ENCODE data around the gene SAMD11. TPM values are rescaled to one million over a fixed set of nuclear protein-coding genes. Genes with fewer than 3 reads are reported as not detected.

The SAMD11 gene
- total RNA-seq, 1 experiment from 2014 or later = 256 TPM

GRCh38 chr1:958823-959730 is 35.4 kb downstream of the SAMD11 start, which contains the start of gene NOC2L:
NOC2L (minus strand) TSS chr1:959256; CDS start chr1:959240, 16 bp downstream.
- H3K9me3 ChIP-seq (replicated peaks) = no peaks in the 10 kb centered on the region; the same call in 1 of the 2 replicates
- peak within 1 kb of the TSS; percentile 96 for H3K4me3 ChIP-seq
- peaks cover 33% of the 10 kb centered on the region for H3K4me1 ChIP-seq (replicated peaks)
- H3K27ac ChIP-seq = no peak within 1 kb of the TSS; the same call in 1 of the 2 replicates
- peaks cover 67% of the 10 kb centered on the region for H3K36me3 ChIP-seq
- peak; percentile 79 to 95 for DNase-seq (ENCODE audit: low read depth in 1 of 2, low spot score in 2 of 2)
- H3K27me3 ChIP-seq (replicated peaks) = no peaks in the 10 kb centered on the region

- Histone ChIP-seq H3K27ac (no peak overlapping the region), H3K4me3 (peak overlapping the region; percentile 96), H3K36me3 (peaks cover 60% of the 10 kb centered on the region), H3K27me3 (replicated peaks) (no peaks in the 10 kb centered on the region), H3K9me3 (replicated peaks) (no peaks in the 10 kb centered on the region; the same call in 1 of the 2 replicates), H3K4me1 (replicated peaks) (peaks cover 33% of the 10 kb centered on the region)
- no peak for DNase-seq (ENCODE audit: low read depth in 1 of 2, low spot score in 2 of 2)
Measured at GRCh38 chr1:959731-960362, 36.1 kb downstream of the SAMD11 start.

- H3K36me3 ChIP-seq = peaks cover 56% of the 10 kb centered on the region
- H3K9me3 ChIP-seq (replicated peaks) = no peaks in the 10 kb centered on the region; the same call in 1 of the 2 replicates
- peaks cover 33% of the 10 kb centered on the region for H3K4me1 ChIP-seq (replicated peaks)
- peak within 1 kb of the TSS; percentile 96 for H3K4me3 ChIP-seq
- H3K27me3 ChIP-seq (replicated peaks) = no peaks in the 10 kb centered on the region
- H3K27ac ChIP-seq = no peak within 1 kb of the TSS
- DNase-seq (ENCODE audit: low read depth in 1 of 2, low spot score in 2 of 2) = peak; percentile 24 to 80
Measured at GRCh38 chr1:960363-961131, 36.8 kb downstream of the SAMD11 start, which contains the start of gene KLHL17. KLHL17 (plus strand) TSS chr1:960584; CDS start chr1:960694, 110 bp downstream.

- no peaks in the 10 kb centered on the region; the same call in 1 of the 2 replicates for H3K9me3 ChIP-seq (replicated peaks)
- H3K4me1 ChIP-seq (replicated peaks) = peaks cover 36% of the 10 kb centered on the region
- no peak for DNase-seq (ENCODE audit: low read depth in 1 of 2, low spot score in 2 of 2)
- H3K27me3 ChIP-seq (replicated peaks) = no peaks in the 10 kb centered on the region
- H3K27ac ChIP-seq = no peak overlapping the region
- peak overlapping the region; percentile 94 for H3K4me3 ChIP-seq
- peaks cover 50% of the 10 kb centered on the region for H3K36me3 ChIP-seq
Measured at GRCh38 chr1:961132-961669, 37.5 kb downstream of the SAMD11 start.

- peaks cover 43% of the 10 kb centered on the region for H3K4me1 ChIP-seq (replicated peaks)
Measured at GRCh38 chr1:962381-963300, 38.9 kb downstream of the SAMD11 start.

GRCh38 chr1:963301-963651 is 39.6 kb downstream of the SAMD11 start:
- Histone ChIP-seq H3K9me3 (replicated peaks) (no peaks in the 10 kb centered on the region; the same call in 1 of the 2 replicates), H3K27me3 (replicated peaks) (no peaks in the 10 kb centered on the region), H3K4me3 (no peak overlapping the region), H3K36me3 (peaks cover 40% of the 10 kb centered on the region), H3K4me1 (replicated peaks) (peaks cover 37% of the 10 kb centered on the region), H3K27ac (no peak overlapping the region)
- no peak for DNase-seq (ENCODE audit: low read depth in 1 of 2, low spot score in 2 of 2)

More at GRCh38 chr1:962381-963300, 38.9 kb downstream of the SAMD11 start:
- no peak for DNase-seq (ENCODE audit: low read depth in 1 of 2, low spot score in 2 of 2)
- no peak overlapping the region for H3K27ac ChIP-seq
- H3K36me3 ChIP-seq = peaks cover 40% of the 10 kb centered on the region
- H3K27me3 ChIP-seq (replicated peaks) = no peaks in the 10 kb centered on the region
- H3K4me3 ChIP-seq = no peak overlapping the region
- no peaks in the 10 kb centered on the region; the same call in 1 of the 2 replicates for H3K9me3 ChIP-seq (replicated peaks)

- Histone ChIP-seq H3K27me3 (replicated peaks) (0 out of 2 replicates have a peak, but pooled peaks cover under 1% of the 10 kb centered on the region), H3K9me3 (replicated peaks) (no peaks in the 10 kb centered on the region; the same call in 1 of the 2 replicates), H3K4me3 (no peak overlapping the region), H3K36me3 (peaks cover 34% of the 10 kb centered on the region), H3K27ac (no peak overlapping the region), H3K4me1 (replicated peaks) (peaks cover 30% of the 10 kb centered on the region)
- DNase-seq (ENCODE audit: low read depth in 1 of 2, low spot score in 2 of 2) = no peak
Measured at GRCh38 chr1:963746-964525, 40.2 kb downstream of the SAMD11 start.

GRCh38 chr1:964691-965525 is 41.2 kb downstream of the SAMD11 start:
- H3K4me1 ChIP-seq (replicated peaks) = peaks cover 25% of the 10 kb centered on the region
- no peak overlapping the region for H3K4me3 ChIP-seq
- peaks cover 32% of the 10 kb centered on the region for H3K36me3 ChIP-seq
- H3K27ac ChIP-seq = no peak overlapping the region
- H3K9me3 ChIP-seq (replicated peaks) = no peaks in the 10 kb centered on the region
- 0 out of 2 replicates have a peak, but pooled peaks cover 3% of the 10 kb centered on the region for H3K27me3 ChIP-seq (replicated peaks)
- DNase-seq (ENCODE audit: low read depth in 1 of 2, low spot score in 2 of 2) = no peak

- Histone ChIP-seq H3K4me1 (replicated peaks) (peaks cover 22% of the 10 kb centered on the region), H3K36me3 (peaks cover 30% of the 10 kb centered on the region), H3K27me3 (replicated peaks) (peaks cover 10% of the 10 kb centered on the region; the same call in 1 of the 2 replicates), H3K4me3 (no peak overlapping the region), H3K27ac (no peak overlapping the region), H3K9me3 (replicated peaks) (no peaks in the 10 kb centered on the region)
- DNase-seq (ENCODE audit: low read depth in 1 of 2, low spot score in 2 of 2) = no peak
Measured at GRCh38 chr1:965526-966134, 41.9 kb downstream of the SAMD11 start.

GRCh38 chr1:966135-966703 is 42.5 kb downstream of the SAMD11 start, which contains the start of gene PLEKHN1:
PLEKHN1 (plus strand) TSS chr1:966482; CDS start chr1:966532, 50 bp downstream.
- Histone ChIP-seq H3K4me1 (replicated peaks) (peaks cover 17% of the 10 kb centered on the region), H3K27me3 (replicated peaks) (peaks cover 12% of the 10 kb centered on the region; the same call in 1 of the 2 replicates), H3K9me3 (replicated peaks) (no peaks in the 10 kb centered on the region), H3K36me3 (peaks cover 30% of the 10 kb centered on the region), H3K27ac (peak within 1 kb of the TSS; percentile 28; the same call in 1 of the 2 replicates), H3K4me3 (peak within 1 kb of the TSS; percentile 54)
- no peak for DNase-seq (ENCODE audit: low read depth in 1 of 2, low spot score in 2 of 2)

Measured in SJSA1 (cell line).